OCI-LY3 (cell line): ENCODE measurements around the gene SPINT2.

Experiments used
- EZH2phosphoT487 ChIP-seq: fragments of 200-600 bp; shearing (Covaris generic); IDR thresholded peaks from 2 replicates; pipeline ENCODE4 v1.6.1; 2018; ENCODE audit warnings: antibody characterized with exemption, mixed run types, low read depth
- TF ChIP-seq, protein P1 (sequence below): fragments of 200-600, 300-600 bp; sonication (generic); IDR thresholded peaks from 2 replicates; pipeline ENCODE4 v1.5.1; 2014; ENCODE audit warnings: antibody characterized with exemption, low read length, low read depth

GRCh38 chr19:38221421-38221820 lies 43.0 kb upstream of the SPINT2 start:
- TF ChIP-seq, protein P1, sequence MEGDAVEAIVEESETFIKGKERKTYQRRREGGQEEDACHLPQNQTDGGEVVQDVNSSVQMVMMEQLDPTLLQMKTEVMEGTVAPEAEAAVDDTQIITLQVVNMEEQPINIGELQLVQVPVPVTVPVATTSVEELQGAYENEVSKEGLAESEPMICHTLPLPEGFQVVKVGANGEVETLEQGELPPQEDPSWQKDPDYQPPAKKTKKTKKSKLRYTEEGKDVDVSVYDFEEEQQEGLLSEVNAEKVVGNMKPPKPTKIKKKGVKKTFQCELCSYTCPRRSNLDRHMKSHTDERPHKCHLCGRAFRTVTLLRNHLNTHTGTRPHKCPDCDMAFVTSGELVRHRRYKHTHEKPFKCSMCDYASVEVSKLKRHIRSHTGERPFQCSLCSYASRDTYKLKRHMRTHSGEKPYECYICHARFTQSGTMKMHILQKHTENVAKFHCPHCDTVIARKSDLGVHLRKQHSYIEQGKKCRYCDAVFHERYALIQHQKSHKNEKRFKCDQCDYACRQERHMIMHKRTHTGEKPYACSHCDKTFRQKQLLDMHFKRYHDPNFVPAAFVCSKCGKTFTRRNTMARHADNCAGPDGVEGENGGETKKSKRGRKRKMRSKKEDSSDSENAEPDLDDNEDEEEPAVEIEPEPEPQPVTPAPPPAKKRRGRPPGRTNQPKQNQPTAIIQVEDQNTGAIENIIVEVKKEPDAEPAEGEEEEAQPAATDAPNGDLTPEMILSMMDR, result no peak
- TF ChIP-seq EZH2phosphoT487, result no peak
